ENCODE measurements around the gene FLNB. TPM values are rescaled to one million over a fixed set of nuclear protein-coding genes. Genes with fewer than 3 reads are reported as not detected.

The FLNB gene
- total RNA-seq, 1 donor from 2014 or later = 75.4 TPM

DNA sequence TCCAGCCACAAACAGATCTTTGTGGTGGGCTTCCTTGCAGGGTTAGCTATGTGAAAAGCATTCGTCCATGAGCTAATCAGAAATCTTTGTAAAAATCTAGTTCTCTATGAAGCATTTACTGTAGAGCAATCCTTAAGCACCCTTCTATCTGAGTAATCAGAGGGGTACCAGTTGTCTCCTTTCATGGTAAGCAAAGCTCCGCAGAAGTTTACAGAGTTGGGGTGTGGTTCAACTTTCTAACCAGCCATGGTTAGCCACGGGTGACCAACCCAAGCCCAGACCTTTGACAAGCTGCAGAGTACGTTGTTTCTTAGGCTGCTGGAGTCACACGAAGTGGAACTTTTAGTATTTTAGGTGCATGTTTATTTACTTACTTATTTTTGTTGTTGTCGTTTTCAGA lies 77.4 kb downstream of the FLNB start:
- no peak for DNase-seq
- no peak for TF ChIP-seq CTCF (IDR thresholded peaks at IDR 0.05; ENCODE audit: partially characterized antibody, unreplicated experiment)
- no peaks in the 10 kb centered on the region for H3K9me3 Mint-ChIP-seq (ENCODE audit: unreplicated experiment)

GRCh38 chr3:58088501-58088900 lies 80.3 kb downstream of the FLNB start:
- Mint-ChIP-seq H3K36me3 (ENCODE audit: unreplicated experiment) (no peaks in the 10 kb centered on the region), H3K4me1 (ENCODE audit: low read depth, unreplicated experiment) (no peaks in the 10 kb centered on the region), H3K9me3 (ENCODE audit: unreplicated experiment) (no peaks in the 10 kb centered on the region), H3K27me3 (ENCODE audit: unreplicated experiment) (peaks cover 3% of the 10 kb centered on the region), H3K27ac (ENCODE audit: unreplicated experiment) (no peak overlapping the region), H3K4me3 (ENCODE audit: unreplicated experiment) (no peak overlapping the region)
- DNase-seq = no peak
- TF ChIP-seq CTCF (IDR thresholded peaks at IDR 0.05; ENCODE audit: partially characterized antibody, unreplicated experiment) = no peak

More for the DNA sequence above, 77.4 kb downstream of the FLNB start:
- H3K4me1 Mint-ChIP-seq (ENCODE audit: low read depth, unreplicated experiment) = peaks cover 11% of the 10 kb centered on the region
- H3K4me3 Mint-ChIP-seq (ENCODE audit: unreplicated experiment) = no peak overlapping the region
- H3K36me3 Mint-ChIP-seq (ENCODE audit: unreplicated experiment) = no peaks in the 10 kb centered on the region
- peaks cover 3% of the 10 kb centered on the region for H3K27me3 Mint-ChIP-seq (ENCODE audit: unreplicated experiment)
- H3K27ac Mint-ChIP-seq (ENCODE audit: unreplicated experiment) = no peak overlapping the region

- H3K27ac Mint-ChIP-seq (ENCODE audit: unreplicated experiment) = no peak overlapping the region
- no peaks in the 10 kb centered on the region for H3K36me3 Mint-ChIP-seq (ENCODE audit: unreplicated experiment)
- no peaks in the 10 kb centered on the region for H3K4me1 Mint-ChIP-seq (ENCODE audit: low read depth, unreplicated experiment)
- H3K9me3 Mint-ChIP-seq (ENCODE audit: unreplicated experiment) = no peaks in the 10 kb centered on the region
- TF ChIP-seq CTCF (IDR thresholded peaks at IDR 0.05; ENCODE audit: partially characterized antibody, unreplicated experiment) = no peak
- H3K27me3 Mint-ChIP-seq (ENCODE audit: unreplicated experiment) = no peaks in the 10 kb centered on the region
- no peak for DNase-seq
- H3K4me3 Mint-ChIP-seq (ENCODE audit: unreplicated experiment) = no peak overlapping the region
These were observed 82.1 kb downstream of the FLNB start for GRCh38 chr3:58090351-58090750.

- Mint-ChIP-seq H3K4me1 (ENCODE audit: low read depth, unreplicated experiment) (no peaks in the 10 kb centered on the region), H3K27ac (ENCODE audit: unreplicated experiment) (no peak overlapping the region), H3K4me3 (ENCODE audit: unreplicated experiment) (no peak overlapping the region), H3K27me3 (ENCODE audit: unreplicated experiment) (no peaks in the 10 kb centered on the region), H3K36me3 (ENCODE audit: unreplicated experiment) (no peaks in the 10 kb centered on the region), H3K9me3 (ENCODE audit: unreplicated experiment) (no peaks in the 10 kb centered on the region)
- TF ChIP-seq CTCF (IDR thresholded peaks at IDR 0.05; ENCODE audit: partially characterized antibody, unreplicated experiment) = no peak
- DNase-seq = no peak
These were observed 84.3 kb downstream of the FLNB start for GRCh38 chr3:58092521-58092920.

DNA sequence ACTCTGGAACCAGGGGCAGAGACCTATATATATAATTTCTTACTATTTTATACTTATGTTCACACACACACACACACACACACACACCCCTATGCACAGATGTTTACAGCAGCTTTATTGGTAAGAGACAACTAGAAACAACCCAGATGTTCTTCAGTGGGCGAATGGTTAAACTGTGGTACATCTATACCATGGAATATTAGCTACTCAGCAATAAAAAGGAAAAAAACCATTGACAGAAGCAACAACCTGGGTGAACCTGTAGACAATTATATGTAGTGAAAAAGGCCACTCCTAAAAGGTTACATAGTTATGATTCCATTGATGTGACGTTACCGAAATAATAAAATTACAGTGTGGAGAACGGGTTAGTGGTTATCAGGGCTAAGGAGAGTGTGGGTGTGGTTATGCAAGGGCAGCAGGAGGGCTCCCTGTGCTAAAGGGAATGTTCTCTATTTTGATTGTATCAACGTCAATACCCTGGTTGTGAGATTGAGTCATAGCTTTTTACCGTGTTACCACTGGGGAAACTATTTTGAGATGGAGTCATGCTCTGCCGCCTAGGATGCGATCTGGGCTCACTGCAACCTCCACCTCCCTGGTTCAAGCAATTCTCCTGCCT lies 85.5 kb downstream of the FLNB start:
- Mint-ChIP-seq H3K27ac (ENCODE audit: unreplicated experiment) (no peak overlapping the region), H3K36me3 (ENCODE audit: unreplicated experiment) (no peaks in the 10 kb centered on the region), H3K4me1 (ENCODE audit: low read depth, unreplicated experiment) (no peaks in the 10 kb centered on the region), H3K4me3 (ENCODE audit: unreplicated experiment) (no peak overlapping the region), H3K27me3 (ENCODE audit: unreplicated experiment) (no peaks in the 10 kb centered on the region), H3K9me3 (ENCODE audit: unreplicated experiment) (no peaks in the 10 kb centered on the region)
- no peak for TF ChIP-seq CTCF (IDR thresholded peaks at IDR 0.05; ENCODE audit: partially characterized antibody, unreplicated experiment)
- DNase-seq = no peak
